PC-9 (cell line): Measurements from ENCODE around the gene DIP2C. TPM values are rescaled to one million over a fixed set of nuclear protein-coding genes. Genes with fewer than 3 reads are reported as not detected.
"Not testable (repeated sequence)": the region's sequence is repeated elsewhere in the genome, so short reads cannot be mapped to it uniquely, and the experiment has no call there.

Experiments
- BruUV-seq: library from RNA; stranded (reverse); fragments of 400-500 nt; replicated peaks from 2 replicates; lab custom pipeline; 2021; lab: Mats Ljungman, UMichigan
- CTCF ChIA-PET: fragments of 300-600 bp; sonication (Branson Sonifier 250); formaldehyde crosslinking; loops from one replicate; lab custom pipeline; 2022; ENCODE audit warnings: antibody characterized with exemption; lab: Charles Lee
- POLR2A ChIA-PET: fragments of 300-600 bp; sonication (Branson Sonifier 250); formaldehyde crosslinking; loops from one replicate; lab custom pipeline; 2022; ENCODE audit warnings: antibody characterized with exemption; ENCODE audit not compliant: unreplicated experiment; lab: Charles Lee
- DNase-seq, 2 experiments: peaks; one replicate each; pipeline versions ENCODE4 v3.0.0 to v3.0.0-alpha.2; 2015 to 2022; ENCODE audit warnings: mixed read lengths in 1 of 2
- H2AFZ ChIP-seq: fragments of 200-600 bp; sonication (generic); 2 replicates; pipeline ENCODE4 v1.8.1; 2017; ENCODE audit warnings: antibody characterized with exemption
- H3F3A ChIP-seq: fragments of 200-600 bp; sonication (generic); 2 replicates; pipeline ENCODE4 v1.8.1; 2017; ENCODE audit warnings: antibody characterized with exemption, mild to moderate bottlenecking, low read depth; ENCODE audit not compliant: insufficient read depth
- H3K27ac ChIP-seq: fragments of 200-600 bp; sonication (generic); 2 replicates; pipeline ENCODE4 v1.6.1; 2016; ENCODE audit warnings: mixed run types
- H3K27me3 ChIP-seq: fragments of 200-600 bp; sonication (generic); 2 replicates; pipeline ENCODE4 v1.6.1; 2016; ENCODE audit warnings: low read depth, mixed run types; ENCODE audit not compliant: insufficient read depth
- H3K36me3 ChIP-seq: fragments of 200-600 bp; sonication (generic); 2 replicates; pipeline ENCODE4 v1.6.1; 2016; ENCODE audit warnings: low read depth, mixed run types
- H3K4me1 ChIP-seq: fragments of 200-600 bp; sonication (generic); replicated peaks from 2 replicates; pipeline ENCODE4 v1.6.1; 2016; ENCODE audit warnings: mixed run types; ENCODE audit not compliant: insufficient read depth
- H3K4me2 ChIP-seq: fragments of 200-600 bp; sonication (generic); 2 replicates; pipeline ENCODE4 v1.6.1; 2017; ENCODE audit warnings: mixed run types
- H3K4me3 ChIP-seq: fragments of 200-600 bp; sonication (generic); 2 replicates; pipeline ENCODE4 v1.6.1; 2016; ENCODE audit warnings: mixed run types
- H3K79me2 ChIP-seq: fragments of 200-600 bp; sonication (generic); 2 replicates; pipeline ENCODE4 v1.6.1; 2017; ENCODE audit warnings: low read depth, mixed run types
- H3K9me2 ChIP-seq: fragments of 200-600 bp; sonication (generic); 2 replicates; pipeline ENCODE4 v1.8.1; 2017; ENCODE audit warnings: mild to moderate bottlenecking; ENCODE audit not compliant: insufficient read depth
- H3K9me3 ChIP-seq: fragments of 200-600 bp; sonication (generic); 2 replicates; pipeline ENCODE4 v1.8.1; 2016; ENCODE audit warnings: low read depth; ENCODE audit not compliant: insufficient read depth
- H4K20me1 ChIP-seq: fragments of 200-600 bp; sonication (generic); 2 replicates; pipeline ENCODE4 v1.8.1; 2017; ENCODE audit not compliant: insufficient read depth
- EZH2 ChIP-seq: fragments of 200-600 bp; sonication (generic); IDR thresholded peaks from 2 replicates; pipeline ENCODE4 v1.8.0; 2017; ENCODE audit warnings: antibody characterized with exemption, low read depth
- intact Hi-C: fragments of 100-400 bp; cut with micrococcal nuclease; formaldehyde crosslinking; loops from one replicate; pipeline ENCODE4 v1.10.0; 2022; ENCODE audit not compliant: unreplicated experiment
- total RNA-seq: library from RNA; stranded (reverse); gene quantifications from 2 replicates; pipeline ENCODE4 v1.2.3, GENCODE V29; 2021
- TF ChIP-seq, protein P1 (sequence below): fragments of 200-600 bp; sonication (generic); conservative IDR thresholded peaks from 2 replicates; pipeline ENCODE4 v1.6.1; 2017; ENCODE audit warnings: mixed run types, antibody characterized with exemption, mild to moderate bottlenecking, moderate library complexity

The DIP2C gene
- total RNA-seq, 1 experiment from 2014 or later: 0.83 TPM

- Histone ChIP-seq H3K4me1 (no peaks in the 10 kb centered on the region), H3K27ac (no peak overlapping the region), H4K20me1 (no peaks in the 10 kb centered on the region), H3K4me3 (no peak overlapping the region), H3K9me2 (no peaks in the 10 kb centered on the region), H3K36me3 (no peaks in the 10 kb centered on the region), H3K27me3 (peaks cover 60% of the 10 kb centered on the region), H3K9me3 (no peaks in the 10 kb centered on the region), H2AFZ (no peak overlapping the region), H3K79me2 (no peaks in the 10 kb centered on the region), H3F3A (no peaks in the 10 kb centered on the region), H3K4me2 (no peak overlapping the region)
- intact Hi-C loops: no loop called here
- no TSS peak for BruUV-seq
- DNase-seq: no peak
- no peak for TF ChIP-seq EZH2
- TF ChIP-seq, protein P1, sequence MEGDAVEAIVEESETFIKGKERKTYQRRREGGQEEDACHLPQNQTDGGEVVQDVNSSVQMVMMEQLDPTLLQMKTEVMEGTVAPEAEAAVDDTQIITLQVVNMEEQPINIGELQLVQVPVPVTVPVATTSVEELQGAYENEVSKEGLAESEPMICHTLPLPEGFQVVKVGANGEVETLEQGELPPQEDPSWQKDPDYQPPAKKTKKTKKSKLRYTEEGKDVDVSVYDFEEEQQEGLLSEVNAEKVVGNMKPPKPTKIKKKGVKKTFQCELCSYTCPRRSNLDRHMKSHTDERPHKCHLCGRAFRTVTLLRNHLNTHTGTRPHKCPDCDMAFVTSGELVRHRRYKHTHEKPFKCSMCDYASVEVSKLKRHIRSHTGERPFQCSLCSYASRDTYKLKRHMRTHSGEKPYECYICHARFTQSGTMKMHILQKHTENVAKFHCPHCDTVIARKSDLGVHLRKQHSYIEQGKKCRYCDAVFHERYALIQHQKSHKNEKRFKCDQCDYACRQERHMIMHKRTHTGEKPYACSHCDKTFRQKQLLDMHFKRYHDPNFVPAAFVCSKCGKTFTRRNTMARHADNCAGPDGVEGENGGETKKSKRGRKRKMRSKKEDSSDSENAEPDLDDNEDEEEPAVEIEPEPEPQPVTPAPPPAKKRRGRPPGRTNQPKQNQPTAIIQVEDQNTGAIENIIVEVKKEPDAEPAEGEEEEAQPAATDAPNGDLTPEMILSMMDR: no peak
- ChIA-PET POLR2A (no interaction called here), CTCF (interaction anchor here (0.7 kb wide), 1 partner anchor 61 kb away, joined by 8 read pairs; no protein-coding TSS in a partner anchor)
Observed at GRCh38 chr10:633279-634245, 55.9 kb downstream of the DIP2C start.

DNA sequence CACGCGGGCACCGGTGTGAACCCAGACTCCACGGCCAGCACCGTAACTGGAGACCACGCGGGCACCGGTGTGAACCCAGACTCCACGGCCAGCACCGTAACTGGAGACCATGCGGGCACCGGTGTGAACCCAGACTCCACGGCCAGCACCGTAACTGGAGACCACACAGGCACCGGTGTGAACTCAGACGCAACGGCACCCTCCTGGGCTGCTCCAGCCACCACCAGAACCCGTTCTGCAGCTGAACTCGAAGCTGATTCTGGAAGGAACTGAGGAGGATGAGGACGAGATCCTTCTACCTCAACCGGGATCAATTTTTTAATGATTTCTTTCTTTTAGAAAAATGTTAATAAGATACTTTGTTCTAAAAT lies 56.7 kb downstream of the DIP2C start:
- BruUV-seq, POLR2A ChIA-PET, H3K36me3 ChIP-seq, H3K27ac ChIP-seq, H4K20me1 ChIP-seq, H3K4me3 ChIP-seq, CTCF ChIA-PET, H3K4me1 ChIP-seq, H3K79me2 ChIP-seq, DNase-seq, intact Hi-C loops, H3F3A ChIP-seq, H3K9me3 ChIP-seq, H2AFZ ChIP-seq, H3K4me2 ChIP-seq, H3K9me2 ChIP-seq: not testable (repeated sequence)
- H3K27me3 ChIP-seq: peaks cover 55% of the 10 kb centered on the region

DNA sequence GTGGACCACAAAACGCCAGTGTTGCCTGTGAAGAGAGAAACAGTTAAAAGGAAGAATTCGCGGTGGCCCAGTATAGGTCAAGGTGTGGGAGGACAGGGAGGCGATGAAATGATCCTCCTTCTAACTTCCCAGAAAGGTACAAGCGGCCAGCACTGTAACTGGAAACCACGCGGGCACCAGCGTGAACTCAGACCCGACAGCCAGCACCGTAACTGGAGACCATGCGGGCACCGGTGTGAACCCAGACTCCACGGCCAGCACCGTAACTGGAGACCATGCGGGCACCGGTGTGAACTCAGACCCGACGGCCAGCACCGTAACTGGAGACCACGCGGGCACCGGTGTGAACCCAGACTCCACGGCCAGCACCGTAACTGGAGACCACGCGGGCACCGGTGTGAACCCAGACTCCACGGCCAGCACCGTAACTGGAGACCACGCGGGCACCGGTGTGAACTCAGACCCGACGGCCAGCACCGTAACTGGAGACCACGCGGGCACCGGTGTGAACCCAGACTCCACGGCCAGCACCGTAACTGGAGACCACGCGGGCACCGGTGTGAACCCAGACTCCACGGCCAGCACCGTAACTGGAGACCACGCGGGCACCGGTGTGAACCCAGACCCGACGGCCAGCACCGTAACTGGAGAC lies 57.2 kb downstream of the DIP2C start:
- H3K4me3 ChIP-seq, H3K4me2 ChIP-seq, H3K36me3 ChIP-seq, intact Hi-C loops, DNase-seq, POLR2A ChIA-PET, H3K79me2 ChIP-seq, CTCF ChIA-PET, H3K27ac ChIP-seq, H3K9me3 ChIP-seq, H3K9me2 ChIP-seq, BruUV-seq, H2AFZ ChIP-seq, H4K20me1 ChIP-seq, H3F3A ChIP-seq, H3K4me1 ChIP-seq: not testable (repeated sequence)
- peaks cover 54% of the 10 kb centered on the region for H3K27me3 ChIP-seq

GRCh38 chr10:631266-631665 lies 58.2 kb downstream of the DIP2C start:
- Histone ChIP-seq H3K9me2 (no peaks in the 10 kb centered on the region), H3K27ac (no peak overlapping the region), H3K27me3 (peaks cover 44% of the 10 kb centered on the region), H2AFZ (no peak overlapping the region), H4K20me1 (no peaks in the 10 kb centered on the region), H3K79me2 (no peaks in the 10 kb centered on the region), H3K36me3 (no peaks in the 10 kb centered on the region), H3K4me3 (no peak overlapping the region), H3F3A (no peaks in the 10 kb centered on the region), H3K4me2 (no peak overlapping the region), H3K4me1 (no peaks in the 10 kb centered on the region), H3K9me3 (no peaks in the 10 kb centered on the region)
- intact Hi-C loops: no loop called here
- DNase-seq: no peak
- POLR2A ChIA-PET: no interaction called here
- CTCF ChIA-PET: no interaction called here
- TF ChIP-seq EZH2: no peak
- TF ChIP-seq, protein P1: no peak
- no TSS peak for BruUV-seq
